HepG2 (cell line): ENCODE results near the gene SGIP1. TPM values are rescaled to one million over a fixed set of nuclear protein-coding genes. Genes with fewer than 3 reads are reported as not detected.

Source experiments
- BRCA1 ChIP-seq: sonication (generic); formaldehyde crosslinking; IDR thresholded peaks from 2 replicates; pipeline ENCODE4 v1.4.0; 2020; ENCODE audit warnings: missing genetic modification reagents
- ELF3 ChIP-seq: IDR thresholded peaks from 2 replicates; pipeline ENCODE4 v1.6.1; 2016; ENCODE audit warnings: missing genetic modification reagents, missing compliant biosample characterization
- ERF ChIP-seq: IDR thresholded peaks from 2 replicates; pipeline ENCODE4 v1.6.1; 2018; ENCODE audit warnings: missing biosample characterization, missing genetic modification reagents
- HMGXB4 ChIP-seq, 2 experiments: sonication (generic) in 1 of 2; formaldehyde crosslinking in 1 of 2; IDR thresholded peaks; 2 replicates each; pipeline versions ENCODE4 v1.4.0 to v1.6.1; 2018 to 2020; ENCODE audit warnings: missing genetic modification reagents in 2 of 2, borderline replicate concordance in 1 of 2, low read depth in 1 of 2, mild to moderate bottlenecking in 1 of 2, missing biosample characterization in 1 of 2
- HNF1A ChIP-seq, 2 experiments: sonication (generic) in 1 of 2; formaldehyde crosslinking in 1 of 2; IDR thresholded peaks; 2 replicates each; pipeline versions ENCODE4 v1.4.0 to v1.6.1; 2016 to 2020; ENCODE audit warnings: borderline replicate concordance in 1 of 2, low read depth in 1 of 2, mild to moderate bottlenecking in 1 of 2, missing genetic modification reagents in 1 of 2
- PITX1 ChIP-seq: sonication (generic); formaldehyde crosslinking; IDR thresholded peaks from 2 replicates; pipeline ENCODE4 v1.5.1; 2020; ENCODE audit warnings: mild to moderate bottlenecking, missing genetic modification reagents
- PRMT3 ChIP-seq: sonication (generic); formaldehyde crosslinking; IDR thresholded peaks from 2 replicates; pipeline ENCODE4 v1.8.1; 2022; ENCODE audit warnings: low read depth, mild to moderate bottlenecking, moderate library complexity, missing genetic modification reagents, borderline replicate concordance
- RBM22 ChIP-seq: fragments of 200-400 bp; formaldehyde crosslinking; optimal IDR thresholded peaks from 2 replicates; pipeline ENCODE3; 2017; ENCODE audit warnings: mild to moderate bottlenecking, low read length, moderate library complexity
- SATB2 ChIP-seq: sonication (generic); formaldehyde crosslinking; IDR thresholded peaks from 2 replicates; pipeline ENCODE4 v1.5.0; 2020; ENCODE audit warnings: missing genetic modification reagents
- ZBTB26 ChIP-seq: IDR thresholded peaks from 2 replicates; pipeline ENCODE4 v1.6.1; 2016; ENCODE audit warnings: missing compliant biosample characterization, missing genetic modification reagents, borderline replicate concordance
- ZNF512B ChIP-seq: sonication (generic); formaldehyde crosslinking; IDR thresholded peaks from 2 replicates; pipeline ENCODE4 v1.5.1; 2020; ENCODE audit warnings: missing genetic modification reagents, mild to moderate bottlenecking, borderline replicate concordance
- polyA plus RNA-seq, 8 experiments: library from polyadenylated mRNA; depleted of rRNA in 3 of 8; stranded (reverse) in 7 of 8; unstranded in 1 of 8; fragments of >200 nt; fragmentation: Illumina TruSeq in 4 of 8; extraction: Trizol in 4 of 8; gene quantifications; 2 replicates each; pipeline versions ENCODE4 v1.2.1 to v1.2.3, GENCODE V29; 2011 to 2016; ENCODE audit warnings: low read depth in 4 of 8, missing spikeins in 1 of 8, mixed read lengths in 1 of 8; ENCODE audit not compliant: insufficient read depth in 1 of 8
- total RNA-seq, 5 experiments: library from RNA; depleted of rRNA; stranded (reverse); fragments of >200 nt; fragmentation: Illumina TruSeq; extraction: Trizol; gene quantifications; 2 replicates each; pipeline ENCODE4 v1.2.3, GENCODE V29; 2016; ENCODE audit warnings: low read depth in 1 of 5

SGIP1 gene
- total and polyA plus RNA-seq, 2 of the 13 experiments (the other 11 are each of a cell fraction or from before 2014, with no cell fraction given) = not detected

- TF ChIP-seq PRMT3 (CRISPR knock-in tag) = no peak
- TF ChIP-seq RBM22 = no peak
- no peak for TF ChIP-seq ELF3 (CRISPR knock-in tag)
- no peak for TF ChIP-seq HMGXB4 (CRISPR knock-in tag; IDR thresholded peaks at IDR 0.05; ENCODE audit: borderline replicate concordance in 1 of 2, low read depth in 1 of 2)
- no peak for TF ChIP-seq HNF1A (IDR thresholded peaks at IDR 0.05; ENCODE audit: low read depth)
- no peak for TF ChIP-seq HNF1A (CRISPR knock-in tag; IDR thresholded peaks at IDR 0.05; ENCODE audit: borderline replicate concordance)
- no peak for TF ChIP-seq PITX1 (CRISPR knock-in tag)
- no peak for TF ChIP-seq ZNF512B (CRISPR knock-in tag)
- no peak for TF ChIP-seq ZBTB26 (CRISPR knock-in tag)
- TF ChIP-seq BRCA1 = no peak
- no peak for TF ChIP-seq ERF (CRISPR knock-in tag)
- TF ChIP-seq SATB2 (CRISPR knock-in tag) = no peak
Measured at GRCh38 chr1:66705110-66705509, 171.2 kb downstream of the SGIP1 start (continued).
